ENCODE data around the gene ANXA8. TPM values are rescaled to one million over a fixed set of nuclear protein-coding genes. Genes with fewer than 3 reads are reported as not detected.

The ANXA8 gene
- polyA plus RNA-seq, 3 donors = 0.52 to 2.9 (median 0.97) TPM

DNA sequence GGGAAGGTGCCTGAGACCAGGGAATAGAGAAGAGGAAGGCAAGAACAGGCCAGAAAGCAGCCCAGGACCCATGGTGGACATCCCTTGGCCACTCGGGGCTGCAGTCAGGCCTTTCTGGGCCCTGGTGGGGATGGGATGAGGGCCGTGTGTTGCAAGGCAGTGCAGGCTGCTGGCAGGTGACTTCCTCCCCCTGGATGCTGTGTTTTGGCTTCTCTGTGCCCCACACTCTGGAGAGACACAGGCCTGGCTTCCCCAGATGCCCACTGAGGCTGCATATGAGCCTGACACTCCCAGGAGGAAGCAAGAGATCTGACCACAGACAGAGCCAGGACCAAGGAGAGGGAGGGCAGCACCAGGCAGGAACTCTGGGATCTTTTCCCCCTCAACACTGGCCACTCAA, 39.9 kb downstream of the ANXA8 start:
- Histone ChIP-seq H3K79me2 (ENCODE audit: insufficient read depth, low read length) (no peaks in the 10 kb centered on the region), H3K36me3 (replicated peaks in 1 of 2; ENCODE audit: control insufficient read depth in 1 of 2, insufficient read depth in 2 of 2, low read length in 2 of 2) (no peaks in the 10 kb centered on the region), H3K9me3 (replicated peaks in 1 of 2; ENCODE audit: control insufficient read depth in 1 of 2, insufficient read depth in 1 of 2, low read length in 2 of 2) (peaks cover 12 to 20% of the 10 kb centered on the region in 2 donors), H3K4me3 (replicated peaks in 1 of 3; ENCODE audit: low read depth in 2 of 3, low read length in 3 of 3) (no peak overlapping the region), H2AFZ (ENCODE audit: insufficient read depth, low read depth, low read length, poor library complexity, severe bottlenecking) (no peak overlapping the region), H4K20me1 (ENCODE audit: insufficient read depth, low read length) (no peaks in the 10 kb centered on the region), H3K27me3 (ENCODE audit: control insufficient read depth in 2 of 2, insufficient read depth in 2 of 2, low read length in 2 of 2) (no peaks in the 10 kb centered on the region), H3K4me2 (replicated peaks; ENCODE audit: extremely low read depth, low read length, poor library complexity, severe bottlenecking) (no peak overlapping the region), H3K9ac (ENCODE audit: insufficient read depth, low read length, poor library complexity, severe bottlenecking) (no peak overlapping the region), H3K4me1 (ENCODE audit: control insufficient read depth in 1 of 2, insufficient read depth in 2 of 2, low read length in 2 of 2) (no peaks in the 10 kb centered on the region), H3K27ac (ENCODE audit: low read depth in 1 of 2, low read length in 2 of 2) (no peak overlapping the region)
- TF ChIP-seq CTCF (IDR thresholded peaks at IDR 0.05) = no peak
- H3K4me3 Mint-ChIP-seq = no peak overlapping the region
- H3K27ac Mint-ChIP-seq = no peak overlapping the region
- H3K4me1 Mint-ChIP-seq = peaks cover 1% of the 10 kb centered on the region
- intact Hi-C loops (cut with micrococcal nuclease) = no loop called here
- peaks cover 0 to 6% (median 3%) of the 10 kb centered on the region in 3 donors for H3K27me3 Mint-ChIP-seq (ENCODE audit: low read depth in 3 of 3)
- WGBS (ENCODE audit: insufficient coverage) = 100% methylated on average over 2 of the region's 2 CpGs
- peaks cover 10 to 21% (median 17%) of the 10 kb centered on the region in 7 donors for H3K9me3 Mint-ChIP-seq
- DNase-seq = no peak
- no peaks in the 10 kb centered on the region for H3K36me3 Mint-ChIP-seq

DNA sequence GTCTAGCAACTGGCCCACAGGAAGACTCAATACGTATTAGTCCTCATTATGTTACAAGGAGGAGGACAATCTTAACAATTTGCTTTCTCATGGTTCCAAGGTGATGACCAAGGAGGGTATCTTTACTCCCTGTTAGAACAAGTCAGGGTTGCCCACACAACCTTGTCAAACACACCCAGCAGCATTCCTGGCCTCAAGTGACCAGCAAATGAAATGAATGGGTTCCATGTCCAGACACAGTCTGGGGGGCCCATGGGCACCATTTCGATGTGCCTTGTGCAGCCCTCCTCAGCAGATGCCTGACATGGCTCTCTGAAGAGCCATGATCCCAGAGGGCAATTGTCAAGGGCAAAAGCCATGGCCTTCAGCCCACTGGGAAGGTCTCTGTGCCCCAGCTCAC, 40.8 kb downstream of the ANXA8 start:
- Histone ChIP-seq H4K20me1 (ENCODE audit: insufficient read depth, low read length) (no peaks in the 10 kb centered on the region), H3K4me1 (ENCODE audit: control insufficient read depth in 1 of 2, insufficient read depth in 2 of 2, low read length in 2 of 2) (no peaks in the 10 kb centered on the region), H3K4me2 (replicated peaks; ENCODE audit: extremely low read depth, low read length, poor library complexity, severe bottlenecking) (no peak overlapping the region), H3K9me3 (replicated peaks in 1 of 2; ENCODE audit: control insufficient read depth in 1 of 2, insufficient read depth in 1 of 2, low read length in 2 of 2) (peaks cover 12 to 20% of the 10 kb centered on the region in 2 donors), H2AFZ (ENCODE audit: insufficient read depth, low read depth, low read length, poor library complexity, severe bottlenecking) (no peak overlapping the region), H3K79me2 (ENCODE audit: insufficient read depth, low read length) (no peaks in the 10 kb centered on the region), H3K4me3 (replicated peaks in 1 of 3; ENCODE audit: low read depth in 2 of 3, low read length in 3 of 3) (no peak overlapping the region), H3K36me3 (replicated peaks in 1 of 2; ENCODE audit: control insufficient read depth in 1 of 2, insufficient read depth in 2 of 2, low read length in 2 of 2) (no peaks in the 10 kb centered on the region), H3K9ac (ENCODE audit: insufficient read depth, low read length, poor library complexity, severe bottlenecking) (no peak overlapping the region), H3K27me3 (ENCODE audit: control insufficient read depth in 2 of 2, insufficient read depth in 2 of 2, low read length in 2 of 2) (no peaks in the 10 kb centered on the region), H3K27ac (ENCODE audit: low read depth in 1 of 2, low read length in 2 of 2) (no peak overlapping the region)
- no peak for TF ChIP-seq CTCF (IDR thresholded peaks at IDR 0.05)
- Mint-ChIP-seq H3K27ac (no peak overlapping the region), H3K4me3 (no peak overlapping the region), H3K27me3 (ENCODE audit: low read depth in 3 of 3) (peaks cover 0 to 6% (median 3%) of the 10 kb centered on the region in 3 donors), H3K36me3 (no peaks in the 10 kb centered on the region), H3K9me3 (peaks cover 10 to 21% (median 17%) of the 10 kb centered on the region in 7 donors), H3K4me1 (no peaks in the 10 kb centered on the region)
- intact Hi-C loops (cut with micrococcal nuclease) = no loop called here
- DNase-seq = no peak
- 100% methylated on average over 1 of the region's 2 CpGs for WGBS (ENCODE audit: insufficient coverage)
